Epithelial cell of alveolus of lung (primary cell): Measurements from ENCODE around the gene ZFC3H1. TPM values are rescaled to one million over a fixed set of nuclear protein-coding genes. Genes with fewer than 3 reads are reported as not detected.

Experiments
- total RNA-seq: library from RNA; depleted of rRNA; stranded (reverse); fragments of >200 nt; gene quantifications from 2 replicates; pipeline ENCODE4 v1.2.1, GENCODE V29; 2015

Gene ZFC3H1
- 9.4 and 31.7 TPM in 2 replicates for total RNA-seq

DNA sequence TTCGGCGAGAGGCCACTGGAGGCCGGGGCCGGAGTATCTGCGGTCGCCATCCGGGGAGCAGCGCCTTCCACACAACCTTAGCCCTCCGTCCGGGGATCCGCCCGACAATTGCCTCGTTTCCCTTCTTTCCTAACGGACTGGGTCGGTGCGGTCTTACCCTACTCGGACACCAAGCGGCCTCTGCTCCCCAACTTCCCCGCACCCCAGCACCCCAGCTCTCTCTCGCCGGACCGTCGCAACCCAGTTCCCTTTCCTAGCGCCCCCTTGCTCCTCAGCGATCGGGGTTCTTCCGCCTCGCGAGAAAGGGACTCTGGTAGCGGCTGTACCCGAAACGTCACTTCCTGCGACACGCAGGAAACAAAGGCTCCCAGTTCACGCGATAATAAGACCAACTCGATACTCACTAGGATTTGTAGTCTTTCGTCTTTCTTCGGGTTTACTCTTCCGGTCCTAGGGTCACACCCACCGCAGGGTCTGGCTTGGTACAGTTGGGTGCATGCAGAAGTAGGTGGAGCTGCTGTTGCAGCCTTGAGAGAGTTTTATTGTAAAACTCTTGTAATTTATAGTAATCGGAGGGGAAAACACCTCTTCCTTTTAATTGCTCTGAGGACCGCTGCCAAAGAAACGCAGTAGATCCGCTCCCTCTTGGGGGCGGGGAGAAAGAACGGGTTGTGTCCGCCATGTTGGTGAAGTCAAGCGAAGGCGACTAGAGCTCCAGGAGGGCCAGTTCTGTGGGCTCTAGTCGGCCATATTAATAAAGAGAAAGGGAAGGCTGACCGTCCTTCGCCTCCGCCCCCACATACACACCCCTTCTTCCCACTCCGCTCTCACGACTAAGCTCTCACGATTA, at the start of gene ZFC3H1, which contains the start of gene THAP2:
ZFC3H1 (minus strand) TSS at position 288 of the 850 bp plus-strand sequence; CDS start at position 50, 238 bp downstream.
THAP2 (plus strand) TSS at position 741 of the 850 bp plus-strand sequence. CDS start 209 bp downstream, outside the sequence.

GRCh38 chr12:71685914-71686657, 22.4 kb upstream of the ZFC3H1 start, which contains the start of gene TMEM19:
TMEM19 (plus strand) TSS chr12:71686082; CDS start chr12:71686681, 599 bp downstream.

Other genes with a start within 250 kb of the ZFC3H1 start
- gene LGR5, start 224.1 kb downstream of the ZFC3H1 start, total RNA-seq: not detected in 2 replicates
- 3.4 and 4.7 TPM in 2 replicates for gene THAP2, start 453 bp upstream of the ZFC3H1 start, total RNA-seq
- 7.4 and 17.9 TPM in 2 replicates for gene TMEM19, start 22.2 kb upstream of the ZFC3H1 start, total RNA-seq
- 7.2 and 14.0 TPM in 2 replicates for gene RAB21, start 91.0 kb upstream of the ZFC3H1 start, total RNA-seq
- gene TBC1D15, start 175.9 kb upstream of the ZFC3H1 start, total RNA-seq: 12.7 and 27.8 TPM in 2 replicates